HepG2 (cell line): ENCODE measurements around the gene PTTG1IP2. TPM values are rescaled to one million over a fixed set of nuclear protein-coding genes. Genes with fewer than 3 reads are reported as not detected.
A peak's percentile ranks its signal among the peaks of the same experiment; 100 is the strongest.

Source experiments
- ATAC-seq: fragments of 200-7000 bp; cut with Tn5 transposase; 3 replicates; pipeline ENCODE4 v1.9.1; 2020; ENCODE audit warnings: mild to moderate bottlenecking, moderate library complexity
- BruUV-seq: library from RNA; stranded (reverse); fragments of 400-500 nt; replicated peaks from 2 replicates; lab custom pipeline; 2021; lab: Mats Ljungman, UMichigan
- CTCF ChIA-PET: fragments of 300-600 bp; formaldehyde crosslinking; extraction: SDS; loops from one replicate; lab custom pipeline; 2021; ENCODE audit warnings: low total read pairs, inconsistent platforms, low intra/inter-chr PET ratio; lab: Yijun Ruan, JAX
- POLR2A ChIA-PET: fragments of 350-600 bp; sonication (Branson Sonifier 250); formaldehyde crosslinking; loops from one replicate; lab custom pipeline; 2020; ENCODE audit warnings: antibody characterized with exemption, inconsistent platforms; lab: Yijun Ruan, JAX
- DNase-seq: peaks from one replicate; pipeline ENCODE4 v3.0.0-alpha.2; 2015; ENCODE audit warnings: low spot score
- FAIRE-seq: peaks from 3 replicates; lab custom pipeline; 2011; peaks lifted over from hg19 to GRCh38; lab: Jason Lieb, UNC
- H2AFZ ChIP-seq: one replicate; pipeline ENCODE4 v1.6.1; 2011; ENCODE audit warnings: low read length, inconsistent platforms
- H3K27ac ChIP-seq: fragments of 300-600 bp; 3 replicates; pipeline ENCODE4 v1.8.0; 2011; ENCODE audit warnings: mixed run types, mild to moderate bottlenecking, mixed read lengths, low read length, inconsistent platforms; ENCODE audit not compliant: insufficient read depth; ENCODE audit errors: extremely low read length
- H3K27me3 ChIP-seq, 2 experiments: fragments of 200-600 bp in 1 of 2; 2 replicates in 1 of 2; 3 replicates in 1 of 2; pipeline versions ENCODE4 v1.6.0 to v1.8.0; 2011; ENCODE audit warnings: low read length in 2 of 2, mild to moderate bottlenecking in 2 of 2, moderate library complexity in 2 of 2, inconsistent platforms in 1 of 2; ENCODE audit not compliant: insufficient read depth in 2 of 2, control insufficient read depth in 1 of 2
- H3K36me3 ChIP-seq, 2 experiments: fragments of 200-600 bp in 1 of 2; replicated peaks in 1 of 2; 2 replicates in 1 of 2; 3 replicates in 1 of 2; pipeline versions ENCODE4 v1.5.1 to v1.8.0; 2011; ENCODE audit warnings: low read length in 2 of 2, inconsistent platforms in 1 of 2; ENCODE audit not compliant: insufficient read depth in 2 of 2, control insufficient read depth in 1 of 2
- H3K4me1 ChIP-seq: 2 replicates; pipeline ENCODE4 v1.5.1; 2012; ENCODE audit warnings: low read length, inconsistent platforms; ENCODE audit not compliant: insufficient read depth
- H3K4me2 ChIP-seq: 2 replicates; pipeline ENCODE4 v1.6.0; 2011; ENCODE audit warnings: low read depth, low read length, inconsistent platforms
- H3K4me3 ChIP-seq, 3 experiments: fragments of 200-600 bp in 1 of 3; sonication (generic), shearing (Covaris generic) in 1 of 3; replicated peaks in 1 of 3; 2 replicates each; pipeline ENCODE4 v1.5.1; 2011 to 2016; ENCODE audit warnings: low read length in 3 of 3, inconsistent platforms in 2 of 3, low read depth in 2 of 3, mild to moderate bottlenecking in 2 of 3, control low read depth in 1 of 3, mixed read lengths in 1 of 3; ENCODE audit not compliant: insufficient read depth in 1 of 3
- H3K79me2 ChIP-seq: one replicate; pipeline ENCODE4 v1.6.1; 2011; ENCODE audit warnings: low read length, inconsistent platforms; ENCODE audit not compliant: insufficient read depth
- H3K9ac ChIP-seq: 2 replicates; pipeline ENCODE4 v1.6.0; 2011; ENCODE audit warnings: mild to moderate bottlenecking, low read depth, low read length, inconsistent platforms; ENCODE audit not compliant: insufficient read depth
- H3K9me3 ChIP-seq: 2 replicates; pipeline ENCODE4 v1.5.1; 2012; ENCODE audit warnings: mild to moderate bottlenecking, low read length
- H4K20me1 ChIP-seq: 2 replicates; pipeline ENCODE4 v1.6.0; 2011; ENCODE audit warnings: inconsistent platforms, mild to moderate bottlenecking, low read length, moderate library complexity; ENCODE audit not compliant: insufficient read depth
- ATF3 ChIP-seq: sonication (generic); formaldehyde crosslinking; IDR thresholded peaks from 2 replicates; pipeline ENCODE4 v1.4.0; 2020; ENCODE audit warnings: missing genetic modification reagents
- CENPBD1 ChIP-seq: sonication (generic); formaldehyde crosslinking; IDR thresholded peaks from 2 replicates; pipeline ENCODE4 v1.8.0; 2022; ENCODE audit warnings: missing genetic modification reagents, low read depth, mild to moderate bottlenecking, borderline replicate concordance
- EED ChIP-seq: sonication (generic); formaldehyde crosslinking; IDR thresholded peaks from 2 replicates; pipeline ENCODE4 v1.5.0; 2020; ENCODE audit warnings: mild to moderate bottlenecking, missing genetic modification reagents
- GABPB1 ChIP-seq: IDR thresholded peaks from 2 replicates; pipeline ENCODE4 v1.6.1; 2016; ENCODE audit warnings: mild to moderate bottlenecking, missing genetic modification reagents, moderate library complexity, missing compliant biosample characterization
- NFE2L2 ChIP-seq: fragments of 150-350 bp; IDR thresholded peaks from 2 replicates; pipeline ENCODE4 v1.6.1; 2014; ENCODE audit warnings: low read length
- NPAS2 ChIP-seq: sonication (generic); formaldehyde crosslinking; IDR thresholded peaks from 2 replicates; pipeline ENCODE4 v1.8.0; 2022; ENCODE audit warnings: mild to moderate bottlenecking, missing genetic modification reagents, borderline replicate concordance
- NR2F6 ChIP-seq, 2 experiments: IDR thresholded peaks; 2 replicates each; pipeline ENCODE4 v1.6.1; 2016; ENCODE audit warnings: antibody characterized with exemption in 1 of 2, mild to moderate bottlenecking in 1 of 2
- PAXIP1 ChIP-seq: sonication (generic); formaldehyde crosslinking; conservative IDR thresholded peaks from 2 replicates; pipeline ENCODE4 v1.4.0; 2020; ENCODE audit warnings: mild to moderate bottlenecking, missing genetic modification reagents, moderate library complexity
- PCBP1 ChIP-seq: fragments of 200-400 bp; formaldehyde crosslinking; IDR thresholded peaks from 2 replicates; pipeline ENCODE4 v1.6.1; 2017; ENCODE audit warnings: mild to moderate bottlenecking, low read depth, low read length, borderline replicate concordance
- RBM22 ChIP-seq: fragments of 200-400 bp; formaldehyde crosslinking; optimal IDR thresholded peaks from 2 replicates; pipeline ENCODE3; 2017; ENCODE audit warnings: mild to moderate bottlenecking, low read length, moderate library complexity
- TRIM24 ChIP-seq: sonication (generic); formaldehyde crosslinking; IDR thresholded peaks from 2 replicates; pipeline ENCODE4 v1.8.0; 2022; ENCODE audit warnings: mild to moderate bottlenecking, missing genetic modification reagents
- ZFP1 ChIP-seq: IDR thresholded peaks from 2 replicates; pipeline ENCODE4 v1.6.1; 2016
- ZNF224 ChIP-seq: sonication (generic); formaldehyde crosslinking; IDR thresholded peaks from 2 replicates; pipeline ENCODE4 v1.5.0; 2020; ENCODE audit warnings: mild to moderate bottlenecking, missing genetic modification reagents
- ZNF275 ChIP-seq: sonication (generic); formaldehyde crosslinking; IDR thresholded peaks from 2 replicates; pipeline ENCODE4 v1.8.0; 2022; ENCODE audit warnings: missing genetic modification reagents, mild to moderate bottlenecking, inconsistent platforms, borderline replicate concordance
- ZNF44 ChIP-seq: sonication (generic); formaldehyde crosslinking; IDR thresholded peaks from 2 replicates; pipeline ENCODE4 v1.5.1; 2020; ENCODE audit warnings: mild to moderate bottlenecking, missing genetic modification reagents
- ZNF496 ChIP-seq: sonication (generic); formaldehyde crosslinking; IDR thresholded peaks from 2 replicates; pipeline ENCODE4 v1.8.1; 2023; ENCODE audit warnings: mild to moderate bottlenecking, moderate library complexity, missing genetic modification reagents; ENCODE audit not compliant: insufficient replicate concordance
- ZNF816 ChIP-seq: sonication (generic); formaldehyde crosslinking; IDR thresholded peaks from 2 replicates; pipeline ENCODE4 v1.8.0; 2022; ENCODE audit warnings: missing genetic modification reagents, mild to moderate bottlenecking, borderline replicate concordance
- WGBS: methylation state at CpG from one replicate; pipeline ENCODE4 v1.1.6; 2017; ENCODE audit warnings: low lambda C conversion rate; 5-methylcytosine and 5-hydroxymethylcytosine counted together
- in situ Hi-C: cut with HindIII; loops from 2 replicates; pipeline ENCODE4 v1.10.0; 2017; ENCODE audit warnings: low pct_unique_long_range_greater_than_20kb; ENCODE audit not compliant: extremely low pct_ligation_motif_present
- intact Hi-C: fragments of 100-400 bp; cut with micrococcal nuclease; formaldehyde crosslinking; loops from one replicate; pipeline ENCODE4 v1.10.0; 2022; ENCODE audit not compliant: unreplicated experiment
- polyA plus RNA-seq, 8 experiments: library from polyadenylated mRNA; depleted of rRNA in 3 of 8; stranded (reverse) in 7 of 8; unstranded in 1 of 8; fragments of >200 nt; fragmentation: Illumina TruSeq in 4 of 8; extraction: Trizol in 4 of 8; gene quantifications; 2 replicates each; pipeline versions ENCODE4 v1.2.1 to v1.2.3, GENCODE V29; 2011 to 2016; ENCODE audit warnings: low read depth in 4 of 8, missing spikeins in 1 of 8, mixed read lengths in 1 of 8; ENCODE audit not compliant: insufficient read depth in 1 of 8
- total RNA-seq, 5 experiments: library from RNA; depleted of rRNA; stranded (reverse); fragments of >200 nt; fragmentation: Illumina TruSeq; extraction: Trizol; gene quantifications; 2 replicates each; pipeline ENCODE4 v1.2.3, GENCODE V29; 2016; ENCODE audit warnings: low read depth in 1 of 5

PTTG1IP2 gene
- total and polyA plus RNA-seq, 2 of the 13 experiments (the other 11 are each of a cell fraction or from before 2014, with no cell fraction given), result not detected

GRCh38 chr7:90540406-90540805, 71.0 kb downstream of the PTTG1IP2 start (continued):
- TF ChIP-seq CENPBD1 (CRISPR knock-in tag) (no peak), ZNF496 (no peak), GABPB1 (CRISPR knock-in tag) (no peak), ZNF224 (no peak), TRIM24 (CRISPR knock-in tag) (no peak), NPAS2 (CRISPR knock-in tag) (no peak), NFE2L2 (no peak)

GRCh38 chr7:90551036-90551435, 81.6 kb downstream of the PTTG1IP2 start:
- BruUV-seq, result no TSS peak
- ATAC-seq (peak; percentile 77), FAIRE-seq (no peak), DNase-seq (peak; percentile 40)
- Histone ChIP-seq H3K9ac (no peak overlapping the region), H2AFZ (no peak overlapping the region), H3K4me3 (no peak overlapping the region), H3K9me3 (no peaks in the 10 kb centered on the region), H3K79me2 (no peaks in the 10 kb centered on the region), H3K4me2 (no peak overlapping the region), H3K27ac (no peak overlapping the region), H3K27me3 (no peaks in the 10 kb centered on the region), H3K4me1 (peaks cover 6% of the 10 kb centered on the region; the same call in 1 of the 2 replicates), H4K20me1 (no peaks in the 10 kb centered on the region), H3K36me3 (no peaks in the 10 kb centered on the region)
- CTCF ChIA-PET, result no interaction called here
- POLR2A ChIA-PET, result no interaction called here
- no peak for TF ChIP-seq EED (CRISPR knock-in tag)
- no peak for TF ChIP-seq ZNF816
- no peak for TF ChIP-seq NR2F6 (IDR thresholded peaks at IDR 0.05)
- TF ChIP-seq NR2F6 (CRISPR knock-in tag; IDR thresholded peaks at IDR 0.05), result no peak
- TF ChIP-seq PAXIP1 (CRISPR knock-in tag), result no peak
- TF ChIP-seq ATF3, result no peak
- TF ChIP-seq ZNF44 (CRISPR knock-in tag), result no peak
- no peak for TF ChIP-seq ZFP1 (CRISPR knock-in tag)
- TF ChIP-seq RBM22, result no peak
- TF ChIP-seq ZNF275 (CRISPR knock-in tag), result no peak
- no peak for TF ChIP-seq PCBP1
- in situ Hi-C loops (no loop called here), intact Hi-C loops (loop anchor here (2.0 kb wide), 1 partner anchor 484 kb away; no protein-coding TSS in a partner anchor)
- WGBS, result 0% methylated on average over 1 of the region's 4 CpGs
